ENCODE data around the gene NRP1.
"Not testable (repeated sequence)": the region's sequence is repeated elsewhere in the genome, so short reads cannot be mapped to it uniquely, and the experiment has no call there.

NRP1 gene

GRCh38 chr10:33141251-33141650 is 193.2 kb downstream of the NRP1 start:
- no peak overlapping the region for H3K4me3 ChIP-seq (ENCODE audit: low read depth, low read length)
- no peak for DNase-seq (ENCODE audit: low read depth)
- TF ChIP-seq CTCF (conservative IDR thresholded peaks at IDR 0.05; ENCODE audit: low read depth, low read length): no peak

- TF ChIP-seq CTCF (conservative IDR thresholded peaks at IDR 0.05; ENCODE audit: low read depth, low read length): no peak
- no peak overlapping the region for H3K4me3 ChIP-seq (ENCODE audit: low read depth, low read length)
- DNase-seq (ENCODE audit: low read depth): no peak
These were observed 195.3 kb downstream of the NRP1 start for GRCh38 chr10:33139181-33139646.

- DNase-seq (ENCODE audit: low read depth); H3K4me3 ChIP-seq (ENCODE audit: low read depth, low read length): not testable (repeated sequence)
These were observed 195.8 kb downstream of the NRP1 start for GRCh38 chr10:33138686-33139085.

GRCh38 chr10:33137356-33138005 is 197.0 kb downstream of the NRP1 start:
- no peak for TF ChIP-seq CTCF (conservative IDR thresholded peaks at IDR 0.05; ENCODE audit: low read depth, low read length)
- H3K4me3 ChIP-seq (ENCODE audit: low read depth, low read length): no peak overlapping the region
- DNase-seq (ENCODE audit: low read depth): peak; percentile 10

GRCh38 chr10:33136781-33137180 is 197.7 kb downstream of the NRP1 start:
- no peak overlapping the region for H3K4me3 ChIP-seq (ENCODE audit: low read depth, low read length)
- DNase-seq (ENCODE audit: low read depth): no peak
- no peak for TF ChIP-seq CTCF (conservative IDR thresholded peaks at IDR 0.05; ENCODE audit: low read depth, low read length)

GRCh38 chr10:33136271-33136670 is 198.2 kb downstream of the NRP1 start:
- no peak for DNase-seq (ENCODE audit: low read depth)
- H3K4me3 ChIP-seq (ENCODE audit: low read depth, low read length): no peak overlapping the region
- no peak for TF ChIP-seq CTCF (conservative IDR thresholded peaks at IDR 0.05; ENCODE audit: low read depth, low read length)

GRCh38 chr10:33134011-33134751 is 200.3 kb downstream of the NRP1 start:
- no peak overlapping the region for H3K4me3 ChIP-seq (ENCODE audit: low read depth, low read length)
- TF ChIP-seq CTCF (conservative IDR thresholded peaks at IDR 0.05; ENCODE audit: low read depth, low read length): no peak
- DNase-seq (ENCODE audit: low read depth): peak; percentile 89
